ENCODE data around the gene MTHFD2L.
"Not testable (repeated sequence)": the region's sequence is repeated elsewhere in the genome, so short reads cannot be mapped to it uniquely, and the experiment has no call there.

The MTHFD2L gene

GRCh38 chr4:74121643-74122579 is 36.0 kb upstream of the MTHFD2L start:
- no peak for DNase-seq (ENCODE audit: low read depth)
- no peak for TF ChIP-seq CTCF (IDR thresholded peaks at IDR 0.05; ENCODE audit: insufficient read depth, low read depth, low read length, missing control alignments)
- H3K4me3 ChIP-seq (ENCODE audit: low read length) = no peak overlapping the region

- TF ChIP-seq CTCF (IDR thresholded peaks at IDR 0.05; ENCODE audit: insufficient read depth, low read depth, low read length, missing control alignments) = no peak
- H3K4me3 ChIP-seq (ENCODE audit: low read length) = no peak overlapping the region
- peak; percentile 53 for DNase-seq (ENCODE audit: low read depth)
Measured at GRCh38 chr4:74123065-74123728, 34.7 kb upstream of the MTHFD2L start.

- H3K4me3 ChIP-seq (ENCODE audit: low read length) = no peak overlapping the region
- DNase-seq (ENCODE audit: low read depth) = no peak
- no peak for TF ChIP-seq CTCF (IDR thresholded peaks at IDR 0.05; ENCODE audit: insufficient read depth, low read depth, low read length, missing control alignments)
Measured at GRCh38 chr4:74125029-74125428, 32.9 kb upstream of the MTHFD2L start.

GRCh38 chr4:74127745-74128144 is 30.2 kb upstream of the MTHFD2L start:
- no peak for DNase-seq (ENCODE audit: low read depth)
- H3K4me3 ChIP-seq (ENCODE audit: low read length) = no peak overlapping the region
- no peak for TF ChIP-seq CTCF (IDR thresholded peaks at IDR 0.05; ENCODE audit: insufficient read depth, low read depth, low read length, missing control alignments)

GRCh38 chr4:74130843-74131242 is 27.1 kb upstream of the MTHFD2L start:
- not testable (repeated sequence) for H3K4me3 ChIP-seq (ENCODE audit: low read length)

GRCh38 chr4:74132188-74132587 is 25.7 kb upstream of the MTHFD2L start:
- DNase-seq (ENCODE audit: low read depth); H3K4me3 ChIP-seq (ENCODE audit: low read length): not testable (repeated sequence)

More at GRCh38 chr4:74130843-74131242, 27.1 kb upstream of the MTHFD2L start:
- DNase-seq (ENCODE audit: low read depth) = not testable (repeated sequence)

- no peak for DNase-seq (ENCODE audit: low read depth)
- TF ChIP-seq CTCF (IDR thresholded peaks at IDR 0.05; ENCODE audit: insufficient read depth, low read depth, low read length, missing control alignments) = no peak
- no peak overlapping the region for H3K4me3 ChIP-seq (ENCODE audit: low read length)
Measured at GRCh38 chr4:74132944-74133343, 25.0 kb upstream of the MTHFD2L start.
